ENCODE results near the gene CAPZB.

GRCh38 chr1:19351873-19352272 lies 133.5 kb downstream of the CAPZB start:
- TF ChIP-seq, protein P1, sequence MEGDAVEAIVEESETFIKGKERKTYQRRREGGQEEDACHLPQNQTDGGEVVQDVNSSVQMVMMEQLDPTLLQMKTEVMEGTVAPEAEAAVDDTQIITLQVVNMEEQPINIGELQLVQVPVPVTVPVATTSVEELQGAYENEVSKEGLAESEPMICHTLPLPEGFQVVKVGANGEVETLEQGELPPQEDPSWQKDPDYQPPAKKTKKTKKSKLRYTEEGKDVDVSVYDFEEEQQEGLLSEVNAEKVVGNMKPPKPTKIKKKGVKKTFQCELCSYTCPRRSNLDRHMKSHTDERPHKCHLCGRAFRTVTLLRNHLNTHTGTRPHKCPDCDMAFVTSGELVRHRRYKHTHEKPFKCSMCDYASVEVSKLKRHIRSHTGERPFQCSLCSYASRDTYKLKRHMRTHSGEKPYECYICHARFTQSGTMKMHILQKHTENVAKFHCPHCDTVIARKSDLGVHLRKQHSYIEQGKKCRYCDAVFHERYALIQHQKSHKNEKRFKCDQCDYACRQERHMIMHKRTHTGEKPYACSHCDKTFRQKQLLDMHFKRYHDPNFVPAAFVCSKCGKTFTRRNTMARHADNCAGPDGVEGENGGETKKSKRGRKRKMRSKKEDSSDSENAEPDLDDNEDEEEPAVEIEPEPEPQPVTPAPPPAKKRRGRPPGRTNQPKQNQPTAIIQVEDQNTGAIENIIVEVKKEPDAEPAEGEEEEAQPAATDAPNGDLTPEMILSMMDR (conservative IDR thresholded peaks at IDR 0.05; ENCODE audit: low read depth, low read length) = no peak
- no peak for TF ChIP-seq RAD21 (IDR thresholded peaks at IDR 0.05; ENCODE audit: low read length)
- TF ChIP-seq, protein P2, sequence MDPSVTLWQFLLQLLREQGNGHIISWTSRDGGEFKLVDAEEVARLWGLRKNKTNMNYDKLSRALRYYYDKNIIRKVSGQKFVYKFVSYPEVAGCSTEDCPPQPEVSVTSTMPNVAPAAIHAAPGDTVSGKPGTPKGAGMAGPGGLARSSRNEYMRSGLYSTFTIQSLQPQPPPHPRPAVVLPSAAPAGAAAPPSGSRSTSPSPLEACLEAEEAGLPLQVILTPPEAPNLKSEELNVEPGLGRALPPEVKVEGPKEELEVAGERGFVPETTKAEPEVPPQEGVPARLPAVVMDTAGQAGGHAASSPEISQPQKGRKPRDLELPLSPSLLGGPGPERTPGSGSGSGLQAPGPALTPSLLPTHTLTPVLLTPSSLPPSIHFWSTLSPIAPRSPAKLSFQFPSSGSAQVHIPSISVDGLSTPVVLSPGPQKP (IDR thresholded peaks at IDR 0.05; ENCODE audit: borderline replicate concordance, low read depth, low read length) = no peak
- TF ChIP-seq POLR2A (IDR thresholded peaks at IDR 0.05; ENCODE audit: low read depth, low read length) = no peak
- TF ChIP-seq FOS (IDR thresholded peaks at IDR 0.05; ENCODE audit: low read depth, low read length) = no peak
- no peak for TF ChIP-seq RCOR1 (IDR thresholded peaks at IDR 0.05; ENCODE audit: insufficient replicate concordance, low read length)
- no peak for TF ChIP-seq RFX5 (IDR thresholded peaks at IDR 0.05; ENCODE audit: low read depth, low read length)
- TF ChIP-seq MXI1 (IDR thresholded peaks at IDR 0.05; ENCODE audit: borderline replicate concordance, low read depth, low read length) = no peak
